CD14-positive monocyte (primary cell): ENCODE results near the gene HAVCR2. TPM values are rescaled to one million over a fixed set of nuclear protein-coding genes. Genes with fewer than 3 reads are reported as not detected.

Experiments
- DNase-seq, 3 donors: peaks; one replicate each; pipeline ENCODE4 v3.0.0-alpha.2; 2011 to 2022
- H2AFZ ChIP-seq: 2 replicates; pipeline ENCODE4 v1.6.0; 2012; ENCODE audit warnings: mild to moderate bottlenecking, low read depth, low read length, inconsistent platforms; ENCODE audit not compliant: insufficient read depth, poor library complexity, severe bottlenecking
- H3K27ac ChIP-seq, 2 donors: 1 replicate in 1 of 2; 2 replicates in 1 of 2; pipeline ENCODE4 v1.5.1; 2012 to 2013; ENCODE audit warnings: low read length in 2 of 2, control low read depth in 1 of 2, inconsistent platforms in 1 of 2, low read depth in 1 of 2, mild to moderate bottlenecking in 1 of 2
- H3K27me3 ChIP-seq, 2 donors: one replicate each; pipeline versions ENCODE4 v1.6.0 to v1.6.1; 2011 to 2013; ENCODE audit warnings: low read length in 2 of 2; ENCODE audit not compliant: control insufficient read depth in 2 of 2, insufficient read depth in 2 of 2
- H3K36me3 ChIP-seq, 2 donors: replicated peaks in 1 of 2; 1 replicate in 1 of 2; 2 replicates in 1 of 2; pipeline versions ENCODE4 v1.5.1 to v1.6.1; 2012 to 2013; ENCODE audit warnings: low read length in 2 of 2, control low read depth in 1 of 2, inconsistent platforms in 1 of 2, mild to moderate bottlenecking in 1 of 2; ENCODE audit not compliant: insufficient read depth in 2 of 2, control insufficient read depth in 1 of 2
- H3K4me1 ChIP-seq, 2 donors: 1 replicate in 1 of 2; 2 replicates in 1 of 2; pipeline versions ENCODE4 v1.5.1 to v1.6.1; 2012 to 2013; ENCODE audit warnings: low read length in 2 of 2, control low read depth in 1 of 2, inconsistent platforms in 1 of 2, mild to moderate bottlenecking in 1 of 2, moderate library complexity in 1 of 2; ENCODE audit not compliant: insufficient read depth in 2 of 2, control insufficient read depth in 1 of 2
- H3K4me2 ChIP-seq: replicated peaks from 2 replicates; pipeline ENCODE3; 2012; ENCODE audit warnings: low read length, moderate library complexity, mild to moderate bottlenecking; ENCODE audit not compliant: poor library complexity, severe bottlenecking; ENCODE audit errors: extremely low read depth
- H3K4me3 ChIP-seq, 3 experiments: fragments of 200-600 bp in 1 of 3; sonication (generic) in 1 of 3; replicated peaks in 1 of 3; 1 replicate in 2 of 3; 2 replicates in 1 of 3; pipeline ENCODE4 v1.5.1; 2011 to 2013; ENCODE audit warnings: low read length in 3 of 3, mild to moderate bottlenecking in 3 of 3, control low read depth in 2 of 3, low read depth in 2 of 3, inconsistent platforms in 1 of 3, moderate library complexity in 1 of 3
- H3K79me2 ChIP-seq: 2 replicates; pipeline ENCODE4 v1.6.0; 2012; ENCODE audit warnings: mild to moderate bottlenecking, control low read depth, inconsistent platforms, low read length, moderate library complexity; ENCODE audit not compliant: insufficient read depth
- H3K9ac ChIP-seq: 2 replicates; pipeline ENCODE4 v1.6.0; 2017; ENCODE audit warnings: low read length, mild to moderate bottlenecking; ENCODE audit not compliant: insufficient read depth, poor library complexity, severe bottlenecking
- H3K9me3 ChIP-seq, 2 donors: replicated peaks in 1 of 2; 1 replicate in 1 of 2; 2 replicates in 1 of 2; pipeline versions ENCODE4 v1.5.1 to v1.6.1; 2012 to 2013; ENCODE audit warnings: low read length in 2 of 2, control low read depth in 1 of 2; ENCODE audit not compliant: control insufficient read depth in 1 of 2, insufficient read depth in 1 of 2
- H4K20me1 ChIP-seq: 2 replicates; pipeline ENCODE4 v1.6.0; 2012; ENCODE audit warnings: mild to moderate bottlenecking, low read length, control low read depth, moderate library complexity; ENCODE audit not compliant: insufficient read depth
- H3K27ac Mint-ChIP-seq, 7 donors: one replicate each; pipeline ENCODE4 v1.8.0; 2020; ENCODE audit warnings: mild to moderate bottlenecking in 7 of 7, mixed read lengths in 7 of 7, moderate library complexity in 6 of 7, inconsistent platforms in 2 of 7
- H3K27me3 Mint-ChIP-seq, 3 donors: one replicate each; pipeline ENCODE4 v1.8.0; 2021 to 2022; ENCODE audit warnings: low read depth in 3 of 3, mild to moderate bottlenecking in 3 of 3, mixed read lengths in 3 of 3, moderate library complexity in 3 of 3, inconsistent platforms in 1 of 3
- H3K36me3 Mint-ChIP-seq, 2 donors: one replicate each; pipeline ENCODE4 v1.8.0; 2020; ENCODE audit warnings: mixed read lengths in 2 of 2, inconsistent platforms in 1 of 2, mild to moderate bottlenecking in 1 of 2
- H3K4me1 Mint-ChIP-seq: one replicate; pipeline ENCODE4 v1.8.0; 2020; ENCODE audit warnings: mild to moderate bottlenecking, mixed read lengths
- H3K4me3 Mint-ChIP-seq, 2 donors: one replicate each; pipeline ENCODE4 v1.8.0; 2020; ENCODE audit warnings: mild to moderate bottlenecking in 2 of 2, mixed read lengths in 2 of 2, moderate library complexity in 1 of 2
- H3K9me3 Mint-ChIP-seq, 7 donors: one replicate each; pipeline ENCODE4 v1.8.0; 2020 to 2022; ENCODE audit warnings: mixed read lengths in 7 of 7, mild to moderate bottlenecking in 6 of 7, moderate library complexity in 6 of 7, inconsistent platforms in 2 of 7
- WGBS: methylation state at CpG from one replicate; pipeline ENCODE4 v1.1.5; 2013; ENCODE audit warnings: missing lambda C conversion rate; ENCODE audit not compliant: insufficient coverage; 5-methylcytosine and 5-hydroxymethylcytosine counted together
- intact Hi-C, 2 donors: fragments of 100-400 bp; cut with micrococcal nuclease; formaldehyde crosslinking; loops; one replicate each; pipeline versions ENCODE4 v1.15.0 to v1.15.1; 2023
- polyA plus RNA-seq, 3 donors: library from polyadenylated mRNA; depleted of rRNA in 1 of 3; unstranded in 2 of 3; stranded (reverse) in 1 of 3; fragments of 300-500 nt in 2 of 3; fragments of >200 nt in 1 of 3; fragmentation: Illumina TruSeq in 2 of 3; gene quantifications; 1 replicate in 2 of 3; 2 replicates in 1 of 3; pipeline ENCODE4 v1.2.3, GENCODE V29; 2012 to 2021
- TF ChIP-seq, protein P1 (sequence below): fragments of 200-600 bp; IDR thresholded peaks from one replicate; pipeline ENCODE4 v1.8.0; 2022; ENCODE audit warnings: antibody characterized with exemption, mild to moderate bottlenecking

HAVCR2 gene
- polyA plus RNA-seq, 3 donors: 33.1 to 56.8 (median 45.0) TPM

DNA sequence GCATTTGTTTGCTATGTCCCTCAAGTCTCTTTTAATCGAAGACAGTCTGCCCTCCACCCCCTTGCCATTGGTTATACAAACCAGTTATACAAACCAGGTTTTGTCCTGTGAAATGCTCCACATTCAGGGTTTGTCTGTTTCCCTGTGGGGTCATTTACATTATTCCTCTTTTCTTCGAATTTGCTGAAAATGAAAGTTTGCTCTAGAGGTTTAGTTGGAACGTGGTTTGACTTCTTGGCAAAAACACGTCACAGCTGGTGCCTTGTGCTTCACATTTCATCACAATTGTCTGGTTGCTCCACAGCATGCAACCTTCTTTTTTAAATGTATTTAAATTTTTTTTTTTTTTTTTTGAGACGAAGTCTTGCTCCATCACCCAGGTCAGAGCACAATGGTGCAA lies 4.2 kb upstream of the HAVCR2 start:
- peaks cover 40 to 41% of the 10 kb centered on the region in 2 donors for H3K4me1 ChIP-seq
- H3K9me3 Mint-ChIP-seq: no peaks in the 10 kb centered on the region
- no CpG with 5 or more reads among the region's 5 CpGs for WGBS
- peak; percentile 90 to 96 (median 92) for DNase-seq
- intact Hi-C loops: no loop called here
- no peaks in the 10 kb centered on the region for H3K27me3 ChIP-seq
- H3K4me1 Mint-ChIP-seq: peaks cover 45% of the 10 kb centered on the region
- no peak overlapping the region for H2AFZ ChIP-seq
- H3K79me2 ChIP-seq: peaks cover 7% of the 10 kb centered on the region
- peak overlapping the region in 1 of 3 experiments; percentile 23 for H3K4me3 ChIP-seq
- peaks cover 0 to 6% of the 10 kb centered on the region in 2 donors for H3K36me3 Mint-ChIP-seq
- peak overlapping the region; percentile 58 to 89 for H3K27ac ChIP-seq
- H3K9ac ChIP-seq: peak overlapping the region; percentile 24
- no peaks in the 10 kb centered on the region for H3K36me3 ChIP-seq
- H3K27me3 Mint-ChIP-seq: no peaks in the 10 kb centered on the region
- H3K27ac Mint-ChIP-seq: peak overlapping the region; percentile 92 to 98 (median 97)
- peak overlapping the region in 1 of 2 donors; percentile 73 for H3K4me3 Mint-ChIP-seq
- TF ChIP-seq, protein P1, sequence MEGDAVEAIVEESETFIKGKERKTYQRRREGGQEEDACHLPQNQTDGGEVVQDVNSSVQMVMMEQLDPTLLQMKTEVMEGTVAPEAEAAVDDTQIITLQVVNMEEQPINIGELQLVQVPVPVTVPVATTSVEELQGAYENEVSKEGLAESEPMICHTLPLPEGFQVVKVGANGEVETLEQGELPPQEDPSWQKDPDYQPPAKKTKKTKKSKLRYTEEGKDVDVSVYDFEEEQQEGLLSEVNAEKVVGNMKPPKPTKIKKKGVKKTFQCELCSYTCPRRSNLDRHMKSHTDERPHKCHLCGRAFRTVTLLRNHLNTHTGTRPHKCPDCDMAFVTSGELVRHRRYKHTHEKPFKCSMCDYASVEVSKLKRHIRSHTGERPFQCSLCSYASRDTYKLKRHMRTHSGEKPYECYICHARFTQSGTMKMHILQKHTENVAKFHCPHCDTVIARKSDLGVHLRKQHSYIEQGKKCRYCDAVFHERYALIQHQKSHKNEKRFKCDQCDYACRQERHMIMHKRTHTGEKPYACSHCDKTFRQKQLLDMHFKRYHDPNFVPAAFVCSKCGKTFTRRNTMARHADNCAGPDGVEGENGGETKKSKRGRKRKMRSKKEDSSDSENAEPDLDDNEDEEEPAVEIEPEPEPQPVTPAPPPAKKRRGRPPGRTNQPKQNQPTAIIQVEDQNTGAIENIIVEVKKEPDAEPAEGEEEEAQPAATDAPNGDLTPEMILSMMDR: no peak
- H3K9me3 ChIP-seq: no peaks in the 10 kb centered on the region
- peak overlapping the region; percentile 30 for H3K4me2 ChIP-seq
- H4K20me1 ChIP-seq: no peaks in the 10 kb centered on the region

DNA sequence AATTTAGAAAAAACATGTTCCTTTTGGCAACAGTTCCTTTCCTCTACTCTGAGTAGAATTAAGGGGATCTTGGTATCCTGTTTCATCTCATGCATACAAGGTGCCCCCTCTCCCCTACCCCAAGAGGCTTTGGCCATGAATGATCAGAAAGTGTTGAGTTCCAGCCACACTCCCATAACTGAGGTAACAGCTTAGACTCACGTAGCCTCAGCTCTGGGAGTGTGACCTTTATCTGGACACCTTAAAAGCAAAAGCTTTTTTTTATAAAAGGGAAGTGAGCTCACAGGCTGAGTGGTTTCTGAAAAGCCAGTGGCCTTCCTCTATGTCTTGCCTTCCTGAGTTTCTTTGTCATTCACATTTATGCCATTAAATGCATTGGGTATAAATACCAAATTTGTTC lies 900 bp upstream of the HAVCR2 start:
- TF ChIP-seq, protein P1: no peak
- Histone ChIP-seq H3K27me3 (no peaks in the 10 kb centered on the region), H3K4me2 (peak overlapping the region; percentile 79), H3K27ac (peak overlapping the region; percentile 97 to 98), H3K4me3 (peak overlapping the region; percentile 29 to 90 (median 73)), H2AFZ (peak overlapping the region; percentile 46), H3K9me3 (no peaks in the 10 kb centered on the region), H4K20me1 (no peaks in the 10 kb centered on the region), H3K4me1 (peaks cover 70 to 73% of the 10 kb centered on the region in 2 donors), H3K9ac (peak overlapping the region; percentile 63), H3K79me2 (peaks cover 28% of the 10 kb centered on the region), H3K36me3 (peaks cover 0 to under 1% of the 10 kb centered on the region in 2 donors)
- no CpG with 5 or more reads among the region's 1 CpG for WGBS
- intact Hi-C loops: no loop called here
- H3K36me3 Mint-ChIP-seq: peaks cover 9 to 11% of the 10 kb centered on the region in 2 donors
- peak overlapping the region; percentile 98 to 100 (median 99) for H3K27ac Mint-ChIP-seq
- H3K9me3 Mint-ChIP-seq: no peaks in the 10 kb centered on the region
- H3K4me1 Mint-ChIP-seq: peaks cover 68% of the 10 kb centered on the region
- H3K4me3 Mint-ChIP-seq: peak overlapping the region; percentile 67 to 80
- no peaks in the 10 kb centered on the region for H3K27me3 Mint-ChIP-seq
- peak; percentile 72 to 88 (median 73) for DNase-seq
